ENCODE data around the gene GSKIP.

The GSKIP gene

DNA sequence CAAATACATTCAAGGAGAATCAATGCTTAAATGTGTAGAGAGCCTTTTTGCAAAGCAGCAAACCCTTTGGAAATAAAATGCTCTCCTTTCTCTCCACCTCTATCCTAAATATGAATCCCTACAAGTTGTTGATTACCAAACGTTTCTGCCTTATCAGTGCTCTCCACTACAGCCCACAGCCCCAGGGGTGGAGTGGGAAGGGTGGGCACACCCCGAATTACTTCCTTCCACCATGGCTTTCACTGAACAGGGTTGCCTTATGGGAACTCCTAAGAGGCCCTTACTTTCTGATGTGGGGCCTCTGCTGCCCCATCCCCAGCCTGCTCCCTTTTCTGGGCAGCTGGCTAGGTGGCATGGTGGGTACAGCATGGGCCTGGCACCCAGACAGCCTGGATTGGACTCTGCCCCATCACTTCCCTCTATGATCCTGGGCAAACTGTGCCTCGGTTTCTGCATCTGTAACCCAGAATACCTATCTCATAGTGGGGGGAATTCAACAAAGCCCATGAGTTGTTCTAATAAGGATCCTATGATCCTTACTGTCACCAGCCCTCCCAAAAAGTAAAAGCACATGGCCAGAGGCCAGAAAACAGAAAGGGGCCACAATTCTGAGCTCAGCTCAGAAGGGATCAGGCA lies 44.7 kb downstream of the GSKIP start:
- H3K4me1 ChIP-seq (ENCODE audit: control insufficient read depth, insufficient read depth, low read length): no peaks in the 10 kb centered on the region
- H3K27ac ChIP-seq (ENCODE audit: low read depth, low read length): no peak overlapping the region
- no peak overlapping the region for H3K4me3 ChIP-seq (ENCODE audit: low read length)
- H3K9ac ChIP-seq (ENCODE audit: low read length): no peak overlapping the region
- H3K36me3 ChIP-seq (ENCODE audit: control insufficient read depth, insufficient read depth, low read length): no peaks in the 10 kb centered on the region
- H3K27me3 ChIP-seq (ENCODE audit: control insufficient read depth, insufficient read depth, low read length): no peaks in the 10 kb centered on the region

GRCh38 chr14:96408608-96409007 lies 45.3 kb downstream of the GSKIP start:
- no peak overlapping the region for H3K4me3 ChIP-seq (ENCODE audit: low read length)
- no peak overlapping the region for H3K9ac ChIP-seq (ENCODE audit: low read length)
- H3K36me3 ChIP-seq (ENCODE audit: control insufficient read depth, insufficient read depth, low read length): no peaks in the 10 kb centered on the region
- H3K27me3 ChIP-seq (ENCODE audit: control insufficient read depth, insufficient read depth, low read length): no peaks in the 10 kb centered on the region
- no peaks in the 10 kb centered on the region for H3K4me1 ChIP-seq (ENCODE audit: control insufficient read depth, insufficient read depth, low read length)
- H3K27ac ChIP-seq (ENCODE audit: low read depth, low read length): no peak overlapping the region

DNA sequence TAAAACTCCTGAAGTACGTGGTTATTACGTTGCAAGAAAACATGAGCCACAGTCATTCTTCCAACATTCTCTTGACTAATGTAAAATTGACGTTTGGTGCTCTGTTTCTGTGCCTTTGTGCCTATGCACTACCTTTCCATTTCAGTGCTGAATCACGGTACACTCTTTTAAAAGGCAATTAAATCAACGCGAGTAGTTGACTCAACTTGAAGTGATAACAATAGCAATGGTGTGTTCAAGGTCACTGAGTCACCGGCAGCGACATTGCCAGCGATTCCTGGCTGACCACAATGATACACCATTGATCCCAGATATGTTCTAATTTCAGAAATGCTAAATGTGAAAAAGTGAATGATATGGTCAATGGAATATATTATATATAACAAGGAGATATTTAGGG lies 46.4 kb downstream of the GSKIP start:
- H3K4me3 ChIP-seq (ENCODE audit: low read length): no peak overlapping the region
- H3K27me3 ChIP-seq (ENCODE audit: control insufficient read depth, insufficient read depth, low read length): no peaks in the 10 kb centered on the region
- H3K4me1 ChIP-seq (ENCODE audit: control insufficient read depth, insufficient read depth, low read length): no peaks in the 10 kb centered on the region
- no peaks in the 10 kb centered on the region for H3K36me3 ChIP-seq (ENCODE audit: control insufficient read depth, insufficient read depth, low read length)
- H3K9ac ChIP-seq (ENCODE audit: low read length): no peak overlapping the region
- H3K27ac ChIP-seq (ENCODE audit: low read depth, low read length): no peak overlapping the region

DNA sequence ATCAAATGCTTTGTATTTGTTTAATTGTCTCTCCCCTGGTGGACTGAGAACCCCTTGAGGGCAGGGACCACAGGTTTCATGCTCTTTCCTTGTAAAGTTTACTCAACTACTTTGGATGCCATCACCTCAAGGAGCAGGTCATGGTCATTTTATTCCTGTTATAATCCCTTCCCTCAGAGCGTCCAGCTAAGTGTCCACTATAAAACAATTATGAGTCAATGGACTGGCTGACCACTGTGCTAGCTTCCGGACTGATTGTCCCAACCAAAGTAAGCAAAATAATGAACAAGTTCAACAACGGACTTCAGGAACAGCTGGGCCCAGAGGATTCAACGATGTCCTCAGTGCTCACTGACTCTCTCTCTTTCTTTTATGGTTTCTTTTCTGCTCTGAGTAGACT lies 46.8 kb downstream of the GSKIP start:
- no peak overlapping the region for H3K27ac ChIP-seq (ENCODE audit: low read depth, low read length)

GRCh38 chr14:96413526-96413925 lies 50.2 kb downstream of the GSKIP start:
- H3K4me1 ChIP-seq (ENCODE audit: control insufficient read depth, insufficient read depth, low read length): no peaks in the 10 kb centered on the region
- H3K27ac ChIP-seq (ENCODE audit: low read depth, low read length): no peak overlapping the region
- no peaks in the 10 kb centered on the region for H3K27me3 ChIP-seq (ENCODE audit: control insufficient read depth, insufficient read depth, low read length)
- no peak overlapping the region for H3K4me3 ChIP-seq (ENCODE audit: low read length)
- no peak overlapping the region for H3K9ac ChIP-seq (ENCODE audit: low read length)
- H3K36me3 ChIP-seq (ENCODE audit: control insufficient read depth, insufficient read depth, low read length): no peaks in the 10 kb centered on the region

More for the DNA sequence above, 46.8 kb downstream of the GSKIP start:
- Histone ChIP-seq H3K9ac (ENCODE audit: low read length) (no peak overlapping the region), H3K36me3 (ENCODE audit: control insufficient read depth, insufficient read depth, low read length) (no peaks in the 10 kb centered on the region), H3K4me3 (ENCODE audit: low read length) (no peak overlapping the region), H3K27me3 (ENCODE audit: control insufficient read depth, insufficient read depth, low read length) (no peaks in the 10 kb centered on the region), H3K4me1 (ENCODE audit: control insufficient read depth, insufficient read depth, low read length) (no peaks in the 10 kb centered on the region)

DNA sequence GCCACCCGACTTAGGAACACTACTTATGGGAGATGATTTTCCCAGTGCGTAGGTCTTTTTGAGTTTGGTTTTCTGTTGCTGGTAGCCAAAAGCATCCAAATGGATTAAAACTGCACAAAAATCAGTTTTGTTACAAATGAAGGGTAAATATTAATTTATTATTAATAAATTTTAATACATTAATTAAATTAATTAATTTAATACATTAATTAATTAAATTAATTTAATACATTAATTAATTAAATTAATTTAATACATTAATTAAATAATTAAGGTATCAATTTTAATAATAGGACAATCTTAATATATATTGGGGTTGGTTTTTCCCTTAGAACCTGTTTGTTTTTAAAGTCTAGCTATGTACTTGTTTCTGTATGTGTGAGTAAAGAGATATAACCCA lies 52.2 kb downstream of the GSKIP start:
- Histone ChIP-seq H3K27ac (ENCODE audit: low read depth, low read length) (no peak overlapping the region), H3K9ac (ENCODE audit: low read length) (no peak overlapping the region), H3K4me1 (ENCODE audit: control insufficient read depth, insufficient read depth, low read length) (no peaks in the 10 kb centered on the region), H3K27me3 (ENCODE audit: control insufficient read depth, insufficient read depth, low read length) (no peaks in the 10 kb centered on the region), H3K36me3 (ENCODE audit: control insufficient read depth, insufficient read depth, low read length) (no peaks in the 10 kb centered on the region), H3K4me3 (ENCODE audit: low read length) (no peak overlapping the region)

DNA sequence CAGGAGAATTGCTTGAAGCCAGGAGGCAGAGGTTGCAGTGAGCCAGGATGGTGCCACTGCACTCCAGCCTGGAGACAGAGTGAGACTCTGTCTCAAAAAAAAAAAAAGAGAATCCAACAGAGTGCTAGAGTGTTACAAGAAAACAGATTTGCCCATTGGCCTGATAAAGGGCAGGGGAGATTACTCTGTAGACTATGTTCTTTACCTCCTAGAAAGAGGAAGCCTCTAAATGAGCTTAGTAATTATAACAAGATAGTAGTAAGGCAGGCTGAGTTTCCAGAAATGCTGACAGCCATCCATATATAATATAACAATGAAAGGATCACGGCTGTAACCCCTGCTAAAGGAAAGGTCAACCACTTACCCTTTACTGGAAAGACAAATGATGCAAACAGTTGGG lies 53.0 kb downstream of the GSKIP start:
- no peaks in the 10 kb centered on the region for H3K4me1 ChIP-seq (ENCODE audit: control insufficient read depth, insufficient read depth, low read length)
- H3K36me3 ChIP-seq (ENCODE audit: control insufficient read depth, insufficient read depth, low read length): no peaks in the 10 kb centered on the region
- H3K4me3 ChIP-seq (ENCODE audit: low read length): no peak overlapping the region
- no peak overlapping the region for H3K27ac ChIP-seq (ENCODE audit: low read depth, low read length)
- no peak overlapping the region for H3K9ac ChIP-seq (ENCODE audit: low read length)
- H3K27me3 ChIP-seq (ENCODE audit: control insufficient read depth, insufficient read depth, low read length): no peaks in the 10 kb centered on the region

- H3K9ac ChIP-seq (ENCODE audit: low read length): no peak overlapping the region
- no peaks in the 10 kb centered on the region for H3K36me3 ChIP-seq (ENCODE audit: control insufficient read depth, insufficient read depth, low read length)
- H3K27ac ChIP-seq (ENCODE audit: low read depth, low read length): no peak overlapping the region
- no peak overlapping the region for H3K4me3 ChIP-seq (ENCODE audit: low read length)
- H3K4me1 ChIP-seq (ENCODE audit: control insufficient read depth, insufficient read depth, low read length): no peaks in the 10 kb centered on the region
- no peaks in the 10 kb centered on the region for H3K27me3 ChIP-seq (ENCODE audit: control insufficient read depth, insufficient read depth, low read length)
Measured at GRCh38 chr14:96417254-96417653, 53.9 kb downstream of the GSKIP start.

- Histone ChIP-seq H3K4me3 (ENCODE audit: low read length) (no peak overlapping the region), H3K27ac (ENCODE audit: low read depth, low read length) (no peak overlapping the region), H3K36me3 (ENCODE audit: control insufficient read depth, insufficient read depth, low read length) (no peaks in the 10 kb centered on the region), H3K4me1 (ENCODE audit: control insufficient read depth, insufficient read depth, low read length) (no peaks in the 10 kb centered on the region), H3K9ac (ENCODE audit: low read length) (no peak overlapping the region), H3K27me3 (ENCODE audit: control insufficient read depth, insufficient read depth, low read length) (no peaks in the 10 kb centered on the region)
Measured at GRCh38 chr14:96418075-96418474, 54.7 kb downstream of the GSKIP start.

- H3K4me1 ChIP-seq (ENCODE audit: control insufficient read depth, insufficient read depth, low read length): no peaks in the 10 kb centered on the region
- no peaks in the 10 kb centered on the region for H3K36me3 ChIP-seq (ENCODE audit: control insufficient read depth, insufficient read depth, low read length)
- no peak overlapping the region for H3K27ac ChIP-seq (ENCODE audit: low read depth, low read length)
- H3K9ac ChIP-seq (ENCODE audit: low read length): no peak overlapping the region
- H3K4me3 ChIP-seq (ENCODE audit: low read length): no peak overlapping the region
- no peaks in the 10 kb centered on the region for H3K27me3 ChIP-seq (ENCODE audit: control insufficient read depth, insufficient read depth, low read length)
Measured at GRCh38 chr14:96421236-96421635, 57.9 kb downstream of the GSKIP start.

GRCh38 chr14:96422992-96423391 lies 59.7 kb downstream of the GSKIP start:
- Histone ChIP-seq H3K27me3 (ENCODE audit: control insufficient read depth, insufficient read depth, low read length) (no peaks in the 10 kb centered on the region), H3K4me3 (ENCODE audit: low read length) (no peak overlapping the region), H3K27ac (ENCODE audit: low read depth, low read length) (no peak overlapping the region), H3K9ac (ENCODE audit: low read length) (no peak overlapping the region), H3K4me1 (ENCODE audit: control insufficient read depth, insufficient read depth, low read length) (no peaks in the 10 kb centered on the region), H3K36me3 (ENCODE audit: control insufficient read depth, insufficient read depth, low read length) (no peaks in the 10 kb centered on the region)

DNA sequence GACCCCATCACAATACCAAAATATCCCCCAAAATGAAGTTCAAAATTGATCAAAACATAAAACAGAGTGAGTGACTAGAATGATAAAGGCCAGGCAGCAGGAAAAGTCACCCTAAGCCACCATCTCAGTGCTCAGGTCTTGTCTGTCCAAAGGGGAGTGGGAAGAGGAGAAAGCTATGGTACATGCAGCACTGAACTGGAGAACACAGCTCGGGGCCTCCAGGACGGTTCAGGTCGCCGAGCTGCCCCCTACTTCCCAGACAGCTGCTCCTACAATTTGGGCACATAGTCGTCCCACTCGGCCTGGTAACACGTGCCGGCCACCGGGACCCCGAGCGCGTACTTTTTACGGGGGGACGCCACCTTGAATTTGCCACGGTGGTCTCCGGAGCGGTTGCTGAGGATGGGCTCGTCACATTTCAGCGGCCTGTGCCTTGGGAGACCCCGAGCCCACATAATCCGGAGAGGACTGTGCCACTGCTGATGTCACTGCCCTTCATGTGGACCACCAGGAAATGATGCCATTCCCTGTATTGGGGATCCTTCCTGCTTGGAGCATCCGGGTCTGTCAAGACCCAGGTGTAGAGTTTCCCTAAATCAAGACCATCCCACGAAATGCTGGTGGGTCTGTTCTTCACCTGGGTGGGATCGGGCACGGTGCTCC lies 60.3 kb downstream of the GSKIP start:
- no peaks in the 10 kb centered on the region for H3K4me1 ChIP-seq (ENCODE audit: control insufficient read depth, insufficient read depth, low read length)
- no peaks in the 10 kb centered on the region for H3K27me3 ChIP-seq (ENCODE audit: control insufficient read depth, insufficient read depth, low read length)
- H3K9ac ChIP-seq (ENCODE audit: low read length): no peak overlapping the region
- H3K27ac ChIP-seq (ENCODE audit: low read depth, low read length): no peak overlapping the region
- no peaks in the 10 kb centered on the region for H3K36me3 ChIP-seq (ENCODE audit: control insufficient read depth, insufficient read depth, low read length)
- H3K4me3 ChIP-seq (ENCODE audit: low read length): peak overlapping the region; percentile 63

Data from rectal smooth muscle tissue (tissue), 1 donor.